GM12891 (cell line): ENCODE measurements around the gene MED27.

Experiments
- PAX5 ChIP-seq: IDR thresholded peaks from 2 replicates; pipeline ENCODE4 v1.6.1; 2011; ENCODE audit warnings: low read length, moderate library complexity, mild to moderate bottlenecking; ENCODE audit not compliant: insufficient read depth, severe bottlenecking
- POLR2A ChIP-seq: IDR thresholded peaks from 2 replicates; pipeline ENCODE4 v1.6.1; 2011; ENCODE audit warnings: low read depth, low read length, control low read depth
- POLR2AphosphoS5 ChIP-seq: IDR thresholded peaks from 2 replicates; pipeline ENCODE4 v1.6.1; 2011; ENCODE audit warnings: low read depth, low read length, control low read depth
- POU2F2 ChIP-seq: IDR thresholded peaks from 2 replicates; pipeline ENCODE4 v1.6.1; 2011; ENCODE audit warnings: low read depth, mild to moderate bottlenecking, control low read depth, low read length, moderate library complexity
- SPI1 ChIP-seq: IDR thresholded peaks from 2 replicates; pipeline ENCODE4 v1.6.1; 2011; ENCODE audit warnings: low read depth, low read length, control low read depth
- TAF1 ChIP-seq: IDR thresholded peaks from 2 replicates; pipeline ENCODE4 v1.6.1; 2011; ENCODE audit warnings: low read depth, low read length, control low read depth

GRCh38 chr9:131934673-131935072 is 145.0 kb downstream of the MED27 start:
- TF ChIP-seq POLR2A (no peak), POLR2AphosphoS5 (no peak), TAF1 (no peak), SPI1 (no peak), PAX5 (no peak), POU2F2 (no peak)
